HUES6 (cell line): Measurements from ENCODE around the gene GABRR2.

ENCODE experiments used
- H3K27ac ChIP-seq: 2 replicates; pipeline ENCODE4 v1.7.0; 2013; ENCODE audit warnings: low read depth, mild to moderate bottlenecking, low read length, inconsistent platforms
- H3K27me3 ChIP-seq: 2 replicates; pipeline ENCODE4 v1.6.1; 2013; ENCODE audit warnings: low read length; ENCODE audit not compliant: control insufficient read depth, insufficient read depth
- H3K36me3 ChIP-seq: 2 replicates; pipeline ENCODE4 v1.6.1; 2013; ENCODE audit warnings: low read length; ENCODE audit not compliant: control insufficient read depth, insufficient read depth
- H3K4me1 ChIP-seq: 2 replicates; pipeline ENCODE4 v1.6.1; 2013; ENCODE audit warnings: low read length; ENCODE audit not compliant: control insufficient read depth, insufficient read depth
- H3K4me3 ChIP-seq: 2 replicates; pipeline ENCODE4 v1.5.1; 2013; ENCODE audit warnings: low read depth, low read length
- H3K9ac ChIP-seq: one replicate; pipeline ENCODE4 v1.6.1; 2013; ENCODE audit warnings: mild to moderate bottlenecking, low read length
- H3K9me3 ChIP-seq: 2 replicates; pipeline ENCODE4 v1.6.1; 2013; ENCODE audit warnings: low read depth, low read length; ENCODE audit not compliant: control insufficient read depth, insufficient read depth

GABRR2 gene

DNA sequence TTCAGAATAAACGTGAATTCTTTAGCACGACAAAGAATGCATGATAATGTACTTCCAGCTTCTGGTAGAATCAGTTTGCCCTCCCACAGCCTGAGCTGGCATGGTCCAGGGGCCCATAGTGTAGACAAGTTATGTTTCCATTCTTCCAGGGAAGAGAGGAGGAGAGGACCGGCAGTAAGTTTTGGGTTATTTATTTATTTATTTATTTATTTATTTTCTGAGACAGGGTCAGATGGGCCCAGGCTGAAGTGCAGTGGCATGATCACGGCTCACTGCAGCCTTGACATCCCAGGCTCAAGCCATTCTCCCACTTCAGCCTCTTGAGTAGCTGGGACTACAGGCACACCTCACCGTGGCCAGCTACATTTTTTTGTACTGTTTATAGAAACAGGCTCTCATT is 102.6 kb downstream of the GABRR2 start:
- H3K9ac ChIP-seq: no peak overlapping the region
- no peak overlapping the region for H3K4me3 ChIP-seq
- no peaks in the 10 kb centered on the region for H3K9me3 ChIP-seq
- no peak overlapping the region for H3K27ac ChIP-seq
- H3K4me1 ChIP-seq: peaks cover 34% of the 10 kb centered on the region
- H3K36me3 ChIP-seq: no peaks in the 10 kb centered on the region
- H3K27me3 ChIP-seq: no peaks in the 10 kb centered on the region

GRCh38 chr6:89209457-89209856 is 105.6 kb downstream of the GABRR2 start:
- Histone ChIP-seq H3K9ac (no peak overlapping the region), H3K27ac (no peak overlapping the region), H3K4me3 (no peak overlapping the region), H3K27me3 (no peaks in the 10 kb centered on the region), H3K36me3 (no peaks in the 10 kb centered on the region), H3K4me1 (peaks cover 28% of the 10 kb centered on the region), H3K9me3 (no peaks in the 10 kb centered on the region)

- H3K27ac ChIP-seq: no peak overlapping the region
- H3K27me3 ChIP-seq: no peaks in the 10 kb centered on the region
- no peak overlapping the region for H3K4me3 ChIP-seq
- peaks cover 28% of the 10 kb centered on the region for H3K4me1 ChIP-seq
- H3K36me3 ChIP-seq: no peaks in the 10 kb centered on the region
- H3K9ac ChIP-seq: no peak overlapping the region
- H3K9me3 ChIP-seq: no peaks in the 10 kb centered on the region
These were observed 106.5 kb downstream of the GABRR2 start for GRCh38 chr6:89208551-89208950.
